Measurements from ENCODE around the gene SWI5.

Gene SWI5

DNA sequence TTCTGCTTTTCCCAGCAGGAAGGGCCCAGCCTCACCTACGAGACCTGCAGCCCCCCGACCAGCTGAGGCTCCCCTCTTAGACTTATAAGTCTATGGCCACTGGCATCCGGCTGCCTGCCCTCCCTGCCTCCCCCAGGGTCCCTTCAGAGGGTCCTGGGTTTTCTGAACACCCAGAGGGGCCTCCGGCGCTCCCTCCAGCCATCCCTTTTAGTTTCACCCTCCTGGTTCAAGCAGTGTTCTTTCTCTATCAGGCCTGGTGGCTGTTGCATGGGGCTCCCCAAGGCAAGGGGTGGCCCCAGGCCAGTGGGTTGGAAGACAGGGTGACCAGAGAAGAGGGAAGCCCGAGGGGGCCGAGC is 22.1 kb upstream of the SWI5 start:
- peaks cover 9% of the 10 kb centered on the region for H3K27me3 Mint-ChIP-seq (ENCODE audit: low read depth, poor library complexity)
- no peak overlapping the region for H3K27ac Mint-ChIP-seq
- peaks cover 26% of the 10 kb centered on the region for H3K36me3 Mint-ChIP-seq (ENCODE audit: low read depth)
- TF ChIP-seq, protein P1, sequence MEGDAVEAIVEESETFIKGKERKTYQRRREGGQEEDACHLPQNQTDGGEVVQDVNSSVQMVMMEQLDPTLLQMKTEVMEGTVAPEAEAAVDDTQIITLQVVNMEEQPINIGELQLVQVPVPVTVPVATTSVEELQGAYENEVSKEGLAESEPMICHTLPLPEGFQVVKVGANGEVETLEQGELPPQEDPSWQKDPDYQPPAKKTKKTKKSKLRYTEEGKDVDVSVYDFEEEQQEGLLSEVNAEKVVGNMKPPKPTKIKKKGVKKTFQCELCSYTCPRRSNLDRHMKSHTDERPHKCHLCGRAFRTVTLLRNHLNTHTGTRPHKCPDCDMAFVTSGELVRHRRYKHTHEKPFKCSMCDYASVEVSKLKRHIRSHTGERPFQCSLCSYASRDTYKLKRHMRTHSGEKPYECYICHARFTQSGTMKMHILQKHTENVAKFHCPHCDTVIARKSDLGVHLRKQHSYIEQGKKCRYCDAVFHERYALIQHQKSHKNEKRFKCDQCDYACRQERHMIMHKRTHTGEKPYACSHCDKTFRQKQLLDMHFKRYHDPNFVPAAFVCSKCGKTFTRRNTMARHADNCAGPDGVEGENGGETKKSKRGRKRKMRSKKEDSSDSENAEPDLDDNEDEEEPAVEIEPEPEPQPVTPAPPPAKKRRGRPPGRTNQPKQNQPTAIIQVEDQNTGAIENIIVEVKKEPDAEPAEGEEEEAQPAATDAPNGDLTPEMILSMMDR (IDR thresholded peaks at IDR 0.05) = no peak
- no peak for DNase-seq
- no peak overlapping the region for H3K4me3 Mint-ChIP-seq
- H3K4me1 Mint-ChIP-seq = peaks cover 47% of the 10 kb centered on the region
- H3K9me3 Mint-ChIP-seq = no peaks in the 10 kb centered on the region

- Mint-ChIP-seq H3K27ac (peak overlapping the region; percentile 72), H3K4me1 (peaks cover 46% of the 10 kb centered on the region), H3K27me3 (ENCODE audit: low read depth, poor library complexity) (peaks cover 8% of the 10 kb centered on the region), H3K9me3 (no peaks in the 10 kb centered on the region), H3K36me3 (ENCODE audit: low read depth) (peaks cover 30% of the 10 kb centered on the region), H3K4me3 (no peak overlapping the region)
- TF ChIP-seq, protein P1 (IDR thresholded peaks at IDR 0.05) = no peak
- no peak for DNase-seq
Measured at GRCh38 chr9:128254362-128254761, 21.7 kb upstream of the SWI5 start.

- no peak overlapping the region for H3K4me3 Mint-ChIP-seq
- peak; percentile 89 for DNase-seq
- H3K27ac Mint-ChIP-seq = no peak overlapping the region
- H3K9me3 Mint-ChIP-seq = no peaks in the 10 kb centered on the region
- peaks cover 32% of the 10 kb centered on the region for H3K36me3 Mint-ChIP-seq (ENCODE audit: low read depth)
- peaks cover 39% of the 10 kb centered on the region for H3K4me1 Mint-ChIP-seq
- TF ChIP-seq, protein P1 (IDR thresholded peaks at IDR 0.05) = peak; percentile 86
- H3K27me3 Mint-ChIP-seq (ENCODE audit: low read depth, poor library complexity) = peaks cover 5% of the 10 kb centered on the region
Measured at GRCh38 chr9:128254855-128255759, 21.0 kb upstream of the SWI5 start.

DNA sequence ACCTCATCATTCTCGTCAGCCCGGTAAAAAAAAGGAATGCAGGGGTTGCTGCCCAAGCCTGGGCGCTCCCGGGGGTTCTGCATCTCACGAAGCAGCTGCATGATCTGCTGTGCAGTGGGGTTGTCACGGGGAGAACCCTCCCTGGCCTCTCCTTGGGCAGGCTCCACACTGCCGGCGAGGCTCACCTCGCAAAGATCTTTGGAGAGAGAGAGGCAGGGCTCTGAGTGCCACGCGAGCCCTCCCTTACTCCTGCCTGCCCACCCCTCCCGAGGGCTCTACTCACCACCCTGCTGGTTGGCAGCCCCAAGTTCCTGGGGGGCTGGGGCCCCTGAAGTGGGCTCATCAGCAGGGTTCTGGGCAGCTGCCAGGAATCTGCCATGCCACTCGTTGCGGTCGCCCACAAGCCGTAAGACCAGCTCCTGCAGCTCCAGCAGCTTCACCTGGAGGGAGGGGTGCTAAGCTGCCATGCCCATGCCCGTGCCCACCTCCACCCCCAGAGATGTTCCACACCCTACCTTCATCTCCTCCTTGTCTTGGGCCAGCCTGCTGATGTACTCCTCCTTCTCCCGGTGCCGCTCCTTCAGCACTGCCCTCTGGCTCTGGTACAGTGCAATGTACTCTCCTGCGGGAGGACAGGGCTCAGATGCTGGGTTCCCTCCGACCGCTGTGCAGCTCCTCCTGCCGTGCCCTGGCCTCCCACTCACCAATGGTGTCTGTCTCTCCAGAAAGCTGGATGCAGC is 18.8 kb upstream of the SWI5 start:
- TF ChIP-seq, protein P1 (IDR thresholded peaks at IDR 0.05) = no peak
- H3K4me3 Mint-ChIP-seq = no peak overlapping the region
- no peaks in the 10 kb centered on the region for H3K9me3 Mint-ChIP-seq
- H3K36me3 Mint-ChIP-seq (ENCODE audit: low read depth) = peaks cover 41% of the 10 kb centered on the region
- peaks cover 3% of the 10 kb centered on the region for H3K27me3 Mint-ChIP-seq (ENCODE audit: low read depth, poor library complexity)
- H3K27ac Mint-ChIP-seq = no peak overlapping the region
- DNase-seq = no peak
- H3K4me1 Mint-ChIP-seq = peaks cover 27% of the 10 kb centered on the region

GRCh38 chr9:128257907-128258306 is 18.2 kb upstream of the SWI5 start:
- Mint-ChIP-seq H3K27ac (peak overlapping the region; percentile 83), H3K4me3 (no peak overlapping the region), H3K36me3 (ENCODE audit: low read depth) (peaks cover 45% of the 10 kb centered on the region), H3K9me3 (no peaks in the 10 kb centered on the region), H3K27me3 (ENCODE audit: low read depth, poor library complexity) (peaks cover 3% of the 10 kb centered on the region), H3K4me1 (peaks cover 23% of the 10 kb centered on the region)
- no peak for DNase-seq
- TF ChIP-seq, protein P1 (IDR thresholded peaks at IDR 0.05) = no peak

Measured in nephron progenitor cell (in vitro differentiated cells).